GM21526 (cell line): ENCODE data around the gene HNRNPUL1.
"Not testable (repeated sequence)": the region's sequence is repeated elsewhere in the genome, so short reads cannot be mapped to it uniquely, and the experiment has no call there.

Experiments used
- ATAC-seq: cut with Tn5 transposase; IDR thresholded peaks from one replicate; pipeline ENCODE4 v1.9.1; 2021; ENCODE audit warnings: moderate library complexity; ENCODE audit not compliant: unreplicated experiment, low FRiP score

HNRNPUL1 gene

GRCh38 chr19:41324231-41324702 is 60.1 kb downstream of the HNRNPUL1 start:
- ATAC-seq, result no peak

GRCh38 chr19:41324921-41325639 is 60.9 kb downstream of the HNRNPUL1 start:
- ATAC-seq, result no peak

GRCh38 chr19:41325640-41325946 is 61.4 kb downstream of the HNRNPUL1 start:
- ATAC-seq, result no peak

GRCh38 chr19:41325947-41326706 is 62.0 kb downstream of the HNRNPUL1 start:
- no peak for ATAC-seq

- no peak for ATAC-seq
These were observed 63.0 kb downstream of the HNRNPUL1 start for GRCh38 chr19:41327076-41327575.

- ATAC-seq, result no peak
These were observed 63.5 kb downstream of the HNRNPUL1 start for GRCh38 chr19:41327576-41328156.

- no peak for ATAC-seq
These were observed 64.1 kb downstream of the HNRNPUL1 start for GRCh38 chr19:41328157-41328841.

GRCh38 chr19:41328842-41329225 is 64.7 kb downstream of the HNRNPUL1 start:
- ATAC-seq, result no peak

GRCh38 chr19:41330481-41330880 is 66.3 kb downstream of the HNRNPUL1 start:
- no peak for ATAC-seq

GRCh38 chr19:41330946-41331678 is 66.9 kb downstream of the HNRNPUL1 start:
- ATAC-seq, result no peak

GRCh38 chr19:41332000-41332399 is 67.8 kb downstream of the HNRNPUL1 start:
- no peak for ATAC-seq

GRCh38 chr19:41332468-41332867 is 68.3 kb downstream of the HNRNPUL1 start:
- no peak for ATAC-seq

- no peak for ATAC-seq
These were observed 70.6 kb downstream of the HNRNPUL1 start for GRCh38 chr19:41334793-41335192.

- ATAC-seq, result no peak
These were observed 71.3 kb downstream of the HNRNPUL1 start for GRCh38 chr19:41335467-41335866.

GRCh38 chr19:41339936-41340335 is 75.8 kb downstream of the HNRNPUL1 start:
- no peak for ATAC-seq

GRCh38 chr19:41341669-41342490 is 77.7 kb downstream of the HNRNPUL1 start:
- no peak for ATAC-seq

- ATAC-seq, result no peak
These were observed 80.0 kb downstream of the HNRNPUL1 start for GRCh38 chr19:41344162-41344561.

- not testable (repeated sequence) for ATAC-seq
These were observed 82.7 kb downstream of the HNRNPUL1 start for GRCh38 chr19:41346916-41347315.

- ATAC-seq, result no peak
These were observed 86.7 kb downstream of the HNRNPUL1 start for GRCh38 chr19:41350735-41351338.
